CD4-positive, CD25-positive, alpha-beta regulatory T cell (primary cell): ENCODE results near the gene MOGAT2. TPM values are rescaled to one million over a fixed set of nuclear protein-coding genes. Genes with fewer than 3 reads are reported as not detected.

Experiments
- ATAC-seq, 2 donors: fragments of 150-1000 bp; cut with Tn5 transposase; one replicate each; pipeline ENCODE4 v1.10.0; 2021; ENCODE audit warnings: low read depth in 2 of 2, moderate number of reproducible peaks in 2 of 2, moderate library complexity in 1 of 2
- DNase-seq, 3 donors: peaks; one replicate each; pipeline versions ENCODE4 v3.0.0 to v3.0.0-alpha.2; 2012 to 2022; ENCODE audit warnings: mixed read lengths in 1 of 3
- H3K27ac ChIP-seq: one replicate; pipeline ENCODE4 v1.7.0; 2013; ENCODE audit warnings: mild to moderate bottlenecking, low read length; ENCODE audit not compliant: insufficient read depth, poor library complexity, severe bottlenecking
- H3K27me3 ChIP-seq: one replicate; pipeline ENCODE4 v1.7.0; 2013; ENCODE audit warnings: low read length; ENCODE audit not compliant: control insufficient read depth, insufficient read depth
- H3K36me3 ChIP-seq: one replicate; pipeline ENCODE4 v1.7.0; 2013; ENCODE audit warnings: mild to moderate bottlenecking, low read length, moderate library complexity; ENCODE audit not compliant: control insufficient read depth, insufficient read depth
- H3K4me1 ChIP-seq: 2 replicates; pipeline ENCODE4 v1.7.0; 2013; ENCODE audit warnings: mild to moderate bottlenecking, low read length; ENCODE audit not compliant: insufficient read depth, control insufficient read depth, poor library complexity, severe bottlenecking
- H3K4me3 ChIP-seq: one replicate; pipeline ENCODE4 v1.7.0; 2013; ENCODE audit warnings: low read depth, mild to moderate bottlenecking, low read length, moderate library complexity
- H3K9me3 ChIP-seq, 2 experiments: 1 replicate in 1 of 2; 2 replicates in 1 of 2; pipeline ENCODE4 v1.7.0; 2013; ENCODE audit warnings: low read length in 2 of 2, mild to moderate bottlenecking in 1 of 2, moderate library complexity in 1 of 2; ENCODE audit not compliant: control insufficient read depth in 2 of 2
- H3K27ac Mint-ChIP-seq, 3 donors: one replicate each; pipeline ENCODE4 v1.8.0; 2020 to 2022; ENCODE audit warnings: mild to moderate bottlenecking in 3 of 3, mixed read lengths in 3 of 3, moderate library complexity in 2 of 3
- H3K27me3 Mint-ChIP-seq: one replicate; pipeline ENCODE4 v1.8.0; 2022; ENCODE audit warnings: mild to moderate bottlenecking, mixed read lengths
- H3K36me3 Mint-ChIP-seq: one replicate; pipeline ENCODE4 v1.8.0; 2020; ENCODE audit warnings: mixed read lengths
- H3K4me1 Mint-ChIP-seq, 4 donors: one replicate each; pipeline ENCODE4 v1.8.0; 2020 to 2022; ENCODE audit warnings: mixed read lengths in 4 of 4, mild to moderate bottlenecking in 1 of 4
- H3K4me3 Mint-ChIP-seq, 4 donors: one replicate each; pipeline ENCODE4 v1.8.0; 2020 to 2022; ENCODE audit warnings: mild to moderate bottlenecking in 4 of 4, mixed read lengths in 4 of 4, moderate library complexity in 3 of 4
- H3K9me3 Mint-ChIP-seq, 7 donors: one replicate each; pipeline ENCODE4 v1.8.0; 2020 to 2022; ENCODE audit warnings: mixed read lengths in 7 of 7, mild to moderate bottlenecking in 3 of 7, moderate library complexity in 2 of 7
- polyA plus RNA-seq, 4 donors: library from polyadenylated mRNA; unstranded; fragments of 300-500 nt; fragmentation: Illumina TruSeq; gene quantifications; one replicate each; pipeline ENCODE4 v1.2.3, GENCODE V29; 2021
- total RNA-seq: library from RNA; stranded (reverse); gene quantifications from one replicate; pipeline ENCODE4 v1.2.3, GENCODE V29; 2022

The MOGAT2 gene
- total and polyA plus RNA-seq, 5 donors from 2014 or later = not detected

DNA sequence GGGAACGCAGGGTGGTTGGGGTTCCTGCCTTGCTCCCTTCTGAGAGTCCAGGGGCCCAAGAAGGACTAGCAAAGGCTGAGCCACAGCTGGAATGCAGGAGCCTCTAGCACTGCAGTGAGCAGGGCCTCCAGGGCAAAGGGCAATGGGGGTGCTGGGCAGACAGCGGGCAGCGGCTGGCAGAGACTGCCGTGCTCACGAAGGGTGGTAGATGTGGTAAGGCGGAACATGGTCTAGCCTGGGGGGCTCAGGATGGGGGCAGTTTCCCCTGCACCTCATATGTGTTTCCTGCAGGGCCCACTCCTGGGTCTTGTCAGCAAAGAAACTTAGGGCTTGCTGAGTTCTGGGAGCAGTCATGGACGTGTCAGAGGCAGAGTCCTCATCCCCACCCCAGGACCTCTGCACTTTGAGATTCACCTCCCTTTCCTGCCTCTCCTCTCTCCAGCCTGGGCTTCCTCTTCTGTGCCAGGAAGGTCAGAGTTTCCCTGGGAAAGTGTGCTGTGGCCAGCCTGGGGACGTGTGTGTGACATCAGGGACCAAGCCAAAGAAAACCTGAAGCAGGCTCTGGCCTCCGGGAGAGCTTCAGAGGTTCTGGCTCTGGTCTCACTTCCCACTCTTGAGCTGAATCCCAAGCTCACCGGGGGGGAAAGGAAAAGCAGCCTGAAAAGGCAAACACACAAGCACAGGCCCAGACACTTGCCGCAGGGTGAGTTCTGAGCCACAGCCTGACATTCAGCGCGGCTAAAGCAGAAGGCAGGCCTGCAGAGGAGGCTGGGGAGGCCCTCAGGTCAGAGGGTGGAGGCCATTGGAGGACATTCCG is 4.4 kb downstream of the MOGAT2 start:
- DNase-seq (no peak), ATAC-seq (no peak)
- Histone ChIP-seq H3K4me3 (no peak overlapping the region), H3K4me1 (no peaks in the 10 kb centered on the region), H3K9me3 (no peaks in the 10 kb centered on the region), H3K36me3 (no peaks in the 10 kb centered on the region), H3K27ac (no peak overlapping the region), H3K27me3 (no peaks in the 10 kb centered on the region)
- Mint-ChIP-seq H3K36me3 (no peaks in the 10 kb centered on the region), H3K4me1 (peaks cover 0 to 2% (median under 1%) of the 10 kb centered on the region in 4 donors), H3K27ac (no peak overlapping the region), H3K9me3 (no peaks in the 10 kb centered on the region), H3K27me3 (no peaks in the 10 kb centered on the region), H3K4me3 (no peak overlapping the region)

GRCh38 chr11:75722669-75723042 is 5.0 kb downstream of the MOGAT2 start:
- no peaks in the 10 kb centered on the region for H3K36me3 Mint-ChIP-seq
- ATAC-seq = no peak
- Histone ChIP-seq H3K36me3 (no peaks in the 10 kb centered on the region), H3K4me3 (no peak overlapping the region), H3K4me1 (no peaks in the 10 kb centered on the region), H3K9me3 (no peaks in the 10 kb centered on the region), H3K27me3 (no peaks in the 10 kb centered on the region), H3K27ac (no peak overlapping the region)
- no peak overlapping the region for H3K4me3 Mint-ChIP-seq
- H3K4me1 Mint-ChIP-seq = peaks cover 0 to 2% (median under 1%) of the 10 kb centered on the region in 4 donors
- no peaks in the 10 kb centered on the region for H3K9me3 Mint-ChIP-seq
- no peak overlapping the region for H3K27ac Mint-ChIP-seq
- DNase-seq = no peak
- H3K27me3 Mint-ChIP-seq = no peaks in the 10 kb centered on the region

DNA sequence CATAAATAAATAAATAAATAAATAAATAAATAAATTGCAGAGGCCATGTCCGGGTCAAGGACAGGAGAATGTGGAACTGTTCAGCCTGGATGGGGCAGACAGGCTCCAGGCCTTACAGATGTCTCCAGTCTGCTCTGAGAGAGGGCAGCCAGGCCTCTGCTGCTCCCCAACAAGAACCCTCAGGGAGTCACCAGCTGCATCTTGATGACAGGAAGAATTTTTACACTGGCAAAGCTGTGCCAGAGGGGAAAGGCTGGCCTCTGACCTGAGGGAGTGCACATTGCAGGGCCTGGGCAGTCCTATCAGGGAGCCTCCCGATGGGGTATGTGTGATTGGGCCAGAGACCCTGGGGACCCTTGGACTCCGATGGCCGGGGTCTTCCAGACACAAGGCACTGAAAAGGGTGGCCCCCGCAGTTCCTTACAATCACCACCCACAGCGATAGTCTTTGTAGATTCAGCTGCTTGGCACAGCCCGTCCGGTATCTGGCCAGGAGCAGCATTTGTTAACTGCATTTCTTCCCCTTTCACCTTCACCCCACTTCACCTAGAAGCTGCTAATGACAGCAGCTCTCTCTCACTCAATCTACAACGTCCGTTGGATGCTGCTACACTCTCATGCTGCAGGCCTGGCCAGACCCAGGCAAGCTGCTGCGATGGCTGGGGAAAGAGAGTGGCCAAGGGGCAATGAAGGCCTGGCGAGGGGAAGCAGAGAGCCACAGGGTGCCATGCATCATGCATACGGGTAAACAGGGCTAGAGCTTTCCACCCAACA is 8.1 kb downstream of the MOGAT2 start:
- Mint-ChIP-seq H3K36me3 (no peaks in the 10 kb centered on the region), H3K4me1 (peaks cover 0 to 2% (median under 1%) of the 10 kb centered on the region in 4 donors), H3K9me3 (no peaks in the 10 kb centered on the region), H3K27me3 (peaks cover 4% of the 10 kb centered on the region), H3K4me3 (no peak overlapping the region), H3K27ac (no peak overlapping the region)
- Histone ChIP-seq H3K4me3 (no peak overlapping the region), H3K9me3 (no peaks in the 10 kb centered on the region), H3K27me3 (no peaks in the 10 kb centered on the region), H3K4me1 (no peaks in the 10 kb centered on the region), H3K27ac (no peak overlapping the region), H3K36me3 (no peaks in the 10 kb centered on the region)
- DNase-seq (no peak), ATAC-seq (no peak)

- H3K36me3 Mint-ChIP-seq = no peaks in the 10 kb centered on the region
- H3K27me3 ChIP-seq = no peaks in the 10 kb centered on the region
- H3K27ac ChIP-seq = no peak overlapping the region
- DNase-seq = no peak
- H3K36me3 ChIP-seq = no peaks in the 10 kb centered on the region
- H3K4me3 ChIP-seq = no peak overlapping the region
- no peaks in the 10 kb centered on the region for H3K9me3 Mint-ChIP-seq
- H3K9me3 ChIP-seq = no peaks in the 10 kb centered on the region
- no peaks in the 10 kb centered on the region for H3K4me1 Mint-ChIP-seq
- peaks cover 4% of the 10 kb centered on the region for H3K27me3 Mint-ChIP-seq
- no peak overlapping the region for H3K4me3 Mint-ChIP-seq
- ATAC-seq = no peak
- no peak overlapping the region for H3K27ac Mint-ChIP-seq
- no peaks in the 10 kb centered on the region for H3K4me1 ChIP-seq
Observed at GRCh38 chr11:75728992-75729391, 11.4 kb downstream of the MOGAT2 start.

DNA sequence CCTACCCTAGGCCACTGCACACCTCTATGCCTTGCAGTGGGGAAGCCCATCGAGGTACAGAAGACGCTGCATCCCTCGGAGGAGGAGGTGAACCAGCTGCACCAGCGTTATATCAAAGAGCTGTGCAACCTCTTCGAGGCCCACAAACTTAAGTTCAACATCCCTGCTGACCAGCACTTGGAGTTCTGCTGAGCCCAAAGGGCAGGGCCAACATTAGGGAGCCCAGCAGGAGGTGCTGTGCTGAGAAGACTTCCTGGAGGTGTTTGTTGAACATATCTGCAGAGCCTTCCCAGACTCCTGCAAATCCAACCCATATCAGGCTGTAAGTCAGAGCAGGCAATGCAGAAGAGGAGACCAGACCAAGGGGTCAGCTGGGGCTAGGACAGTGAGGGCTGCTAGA is 13.5 kb downstream of the MOGAT2 start:
- H3K9me3 ChIP-seq = no peaks in the 10 kb centered on the region
- Mint-ChIP-seq H3K36me3 (no peaks in the 10 kb centered on the region), H3K4me1 (no peaks in the 10 kb centered on the region), H3K27ac (no peak overlapping the region), H3K9me3 (no peaks in the 10 kb centered on the region), H3K27me3 (peaks cover 9% of the 10 kb centered on the region), H3K4me3 (no peak overlapping the region)
- no peak overlapping the region for H3K4me3 ChIP-seq
- H3K36me3 ChIP-seq = no peaks in the 10 kb centered on the region
- H3K27ac ChIP-seq = no peak overlapping the region
- H3K27me3 ChIP-seq = no peaks in the 10 kb centered on the region
- ATAC-seq = no peak
- H3K4me1 ChIP-seq = no peaks in the 10 kb centered on the region
- DNase-seq = no peak

DNA sequence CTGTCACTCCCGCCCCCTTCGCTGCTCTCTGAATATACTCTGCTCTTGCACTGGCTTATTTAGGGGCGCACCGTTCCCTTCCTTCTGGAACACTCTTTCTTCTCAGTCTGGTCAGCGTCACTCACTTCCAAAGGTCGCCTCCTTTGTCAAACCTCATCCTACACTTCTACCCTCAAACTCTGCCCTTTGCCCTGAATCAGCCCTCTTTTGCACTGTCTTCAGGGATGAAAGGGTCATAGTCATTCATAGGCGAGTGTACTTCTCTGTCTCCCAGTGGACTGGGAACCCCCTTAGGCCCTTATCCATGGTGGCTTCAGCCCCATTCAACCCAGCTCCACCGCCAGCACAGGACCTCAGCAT is 15.4 kb downstream of the MOGAT2 start:
- Histone ChIP-seq H3K4me1 (no peaks in the 10 kb centered on the region), H3K27me3 (no peaks in the 10 kb centered on the region), H3K4me3 (no peak overlapping the region), H3K9me3 (no peaks in the 10 kb centered on the region), H3K27ac (no peak overlapping the region), H3K36me3 (no peaks in the 10 kb centered on the region)
- Mint-ChIP-seq H3K27ac (peak overlapping the region in 1 of 3 donors; percentile 16), H3K27me3 (peaks cover 14% of the 10 kb centered on the region), H3K4me1 (no peaks in the 10 kb centered on the region), H3K9me3 (no peaks in the 10 kb centered on the region), H3K36me3 (no peaks in the 10 kb centered on the region), H3K4me3 (no peak overlapping the region)
- ATAC-seq (no peak), DNase-seq (no peak)

DNA sequence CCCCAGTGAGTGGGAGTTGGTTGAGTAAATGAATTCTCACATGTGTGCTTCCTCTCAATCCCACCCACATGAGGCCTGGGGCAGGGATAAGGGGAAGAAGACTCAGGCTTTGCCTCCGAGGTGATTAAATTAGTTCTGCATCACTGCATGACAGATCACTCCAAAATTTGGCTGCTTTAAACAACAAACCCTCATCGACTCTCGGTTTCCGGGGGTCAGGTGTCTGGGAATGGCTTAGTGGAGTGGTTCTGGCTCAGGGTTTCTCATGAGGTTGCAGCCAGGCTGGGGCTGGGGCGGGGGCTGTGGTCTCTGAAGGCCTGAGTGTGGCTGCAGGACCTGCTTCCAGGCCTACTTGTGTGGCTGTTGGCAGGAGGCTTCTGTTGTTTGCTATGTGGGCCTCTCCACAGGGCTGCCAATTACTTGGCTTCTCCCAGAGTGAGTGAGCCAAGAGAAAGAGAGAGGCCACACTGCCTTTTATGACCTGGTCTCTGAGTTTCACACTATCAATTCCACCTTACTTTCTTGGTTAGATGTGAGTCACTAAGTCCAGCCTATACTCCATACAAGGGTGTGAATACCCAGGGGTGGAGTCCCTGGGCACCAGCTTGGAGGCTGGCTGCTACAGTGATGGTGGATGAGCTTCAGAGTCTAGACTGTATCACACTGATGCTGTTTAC is 15.9 kb downstream of the MOGAT2 start:
- Histone ChIP-seq H3K27me3 (no peaks in the 10 kb centered on the region), H3K4me3 (no peak overlapping the region), H3K9me3 (no peaks in the 10 kb centered on the region), H3K4me1 (no peaks in the 10 kb centered on the region), H3K36me3 (no peaks in the 10 kb centered on the region), H3K27ac (no peak overlapping the region)
- H3K27me3 Mint-ChIP-seq = peaks cover 14% of the 10 kb centered on the region
- no peaks in the 10 kb centered on the region for H3K9me3 Mint-ChIP-seq
- no peaks in the 10 kb centered on the region for H3K36me3 Mint-ChIP-seq
- ATAC-seq (no peak), DNase-seq (no peak)
- no peak overlapping the region for H3K4me3 Mint-ChIP-seq
- no peak overlapping the region for H3K27ac Mint-ChIP-seq
- H3K4me1 Mint-ChIP-seq = no peaks in the 10 kb centered on the region
